Left lung (tissue), 10 donors: ENCODE results near the gene TBCEL. TPM values are rescaled to one million over a fixed set of nuclear protein-coding genes. Genes with fewer than 3 reads are reported as not detected.

Source experiments
- ATAC-seq: fragments of 200-7000 bp; cut with Tn5 transposase; one replicate; pipeline ENCODE4 v1.9.1; 2020; ENCODE audit warnings: moderate library complexity
- DNase-seq, 4 donors: peaks; one replicate each; pipeline ENCODE4 v3.0.0-alpha.2; 2013 to 2020
- H3K27ac ChIP-seq, 2 donors: fragments of 200-600 bp; sonication (generic) in 1 of 2; one replicate each; pipeline versions ENCODE4 v1.5.0 to v1.8.0; 2020 to 2021
- H3K27me3 ChIP-seq, 2 donors: fragments of 200-600 bp; sonication (generic) in 1 of 2; one replicate each; pipeline versions ENCODE4 v1.5.0 to v1.8.0; 2020 to 2021
- H3K36me3 ChIP-seq, 2 donors: fragments of 200-600 bp; sonication (generic) in 1 of 2; one replicate each; pipeline versions ENCODE4 v1.5.0 to v1.8.0; 2020 to 2021
- H3K4me1 ChIP-seq, 2 donors: fragments of 200-600 bp; one replicate each; pipeline ENCODE4 v1.8.0; 2021
- H3K4me3 ChIP-seq, 2 donors: fragments of 200-600 bp; sonication (generic) in 1 of 2; one replicate each; pipeline versions ENCODE4 v1.5.0 to v1.8.0; 2020 to 2021; ENCODE audit warnings: mild to moderate bottlenecking in 1 of 2
- H3K9me3 ChIP-seq, 2 donors: fragments of 200-600 bp; sonication (generic) in 1 of 2; one replicate each; pipeline versions ENCODE4 v1.5.0 to v1.8.0; 2020 to 2021
- intact Hi-C, 2 donors: fragments of 100-400 bp; cut with DNase I; formaldehyde crosslinking; loops; one replicate each; pipeline versions ENCODE4 v1.11.2 to v1.14.2; 2022
- polyA plus RNA-seq, 6 donors: library from polyadenylated mRNA; unstranded; fragments of 120-200 nt; gene quantifications; one replicate each; pipeline ENCODE4 v1.2.1, GENCODE V29; 2013; ENCODE audit not compliant: insufficient read length in 6 of 6
- total RNA-seq, 2 donors: library from RNA; stranded (reverse); fragmentation: NEBNext Ultra II Directional; extraction: Animal tissue kit (Norgen Biotek cat#: 25700); gene quantifications; one replicate each; pipeline ENCODE4 v1.2.1, GENCODE V29; 2021
- TF ChIP-seq, protein P1 (sequence below), 2 donors: fragments of 200-600 bp; sonication (generic) in 1 of 2; IDR thresholded peaks; one replicate each; pipeline versions ENCODE4 v1.5.0 to v1.8.0; 2021; ENCODE audit warnings: antibody characterized with exemption in 2 of 2
- donor health status: DM: no; HTN: yes; CAD: no.
- donor health status: DM: no; HTN: no; CAD: no.

Gene TBCEL
- total and polyA plus RNA-seq, 8 donors: 27.5 to 38.0 (median 32.0) TPM

- DNase-seq: no peak
- Histone ChIP-seq H3K4me1 (no peaks in the 10 kb centered on the region), H3K27me3 (no peaks in the 10 kb centered on the region), H3K4me3 (no peak overlapping the region), H3K9me3 (no peaks in the 10 kb centered on the region), H3K27ac (no peak overlapping the region), H3K36me3 (no peaks in the 10 kb centered on the region)
- TF ChIP-seq, protein P1, sequence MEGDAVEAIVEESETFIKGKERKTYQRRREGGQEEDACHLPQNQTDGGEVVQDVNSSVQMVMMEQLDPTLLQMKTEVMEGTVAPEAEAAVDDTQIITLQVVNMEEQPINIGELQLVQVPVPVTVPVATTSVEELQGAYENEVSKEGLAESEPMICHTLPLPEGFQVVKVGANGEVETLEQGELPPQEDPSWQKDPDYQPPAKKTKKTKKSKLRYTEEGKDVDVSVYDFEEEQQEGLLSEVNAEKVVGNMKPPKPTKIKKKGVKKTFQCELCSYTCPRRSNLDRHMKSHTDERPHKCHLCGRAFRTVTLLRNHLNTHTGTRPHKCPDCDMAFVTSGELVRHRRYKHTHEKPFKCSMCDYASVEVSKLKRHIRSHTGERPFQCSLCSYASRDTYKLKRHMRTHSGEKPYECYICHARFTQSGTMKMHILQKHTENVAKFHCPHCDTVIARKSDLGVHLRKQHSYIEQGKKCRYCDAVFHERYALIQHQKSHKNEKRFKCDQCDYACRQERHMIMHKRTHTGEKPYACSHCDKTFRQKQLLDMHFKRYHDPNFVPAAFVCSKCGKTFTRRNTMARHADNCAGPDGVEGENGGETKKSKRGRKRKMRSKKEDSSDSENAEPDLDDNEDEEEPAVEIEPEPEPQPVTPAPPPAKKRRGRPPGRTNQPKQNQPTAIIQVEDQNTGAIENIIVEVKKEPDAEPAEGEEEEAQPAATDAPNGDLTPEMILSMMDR (IDR thresholded peaks at IDR 0.05): no peak
- ATAC-seq: no peak
- intact Hi-C loops: no loop called here
Observed at GRCh38 chr11:121132211-121132976, 108.5 kb downstream of the TBCEL start.

DNA sequence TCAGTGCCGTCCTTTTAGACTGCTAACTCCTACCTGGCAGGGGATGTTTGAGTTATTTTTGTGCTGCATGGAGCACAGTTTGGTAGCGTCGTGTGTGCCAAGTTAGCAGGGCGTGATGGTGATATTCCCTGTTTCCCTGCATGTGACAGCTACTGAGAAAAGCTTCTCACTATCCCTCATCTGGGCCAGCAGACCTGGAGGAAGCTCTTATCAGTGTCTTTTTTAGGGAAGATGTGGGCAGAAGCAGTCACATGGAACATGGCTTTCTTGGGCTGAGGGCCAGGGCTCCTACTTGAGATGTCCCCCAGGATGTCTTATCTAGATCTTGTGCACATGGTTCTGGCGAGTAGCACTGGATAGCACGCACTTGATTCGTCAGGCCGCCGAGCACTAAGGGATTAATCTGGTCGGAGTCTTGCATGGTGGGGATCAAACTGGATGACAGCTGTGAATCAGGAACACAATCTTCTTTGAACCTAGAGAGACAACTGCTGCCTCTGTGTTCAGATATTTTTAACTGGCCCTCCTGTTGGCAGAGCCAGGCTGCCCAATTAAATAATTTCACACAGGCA, 110.9 kb downstream of the TBCEL start:
- ATAC-seq: no peak
- H3K36me3 ChIP-seq: no peaks in the 10 kb centered on the region

GRCh38 chr11:121137005-121137404, 113.1 kb downstream of the TBCEL start:
- H3K4me1 ChIP-seq: no peaks in the 10 kb centered on the region
- no peak overlapping the region for H3K4me3 ChIP-seq
- no peaks in the 10 kb centered on the region for H3K9me3 ChIP-seq
- intact Hi-C loops: no loop called here
- TF ChIP-seq, protein P1 (IDR thresholded peaks at IDR 0.05): no peak
- no peaks in the 10 kb centered on the region for H3K27me3 ChIP-seq
- DNase-seq: no peak
- no peaks in the 10 kb centered on the region for H3K36me3 ChIP-seq
- no peak for ATAC-seq
- H3K27ac ChIP-seq: no peak overlapping the region

More for the DNA sequence above, 110.9 kb downstream of the TBCEL start:
- no peaks in the 10 kb centered on the region for H3K27me3 ChIP-seq
- TF ChIP-seq, protein P1 (IDR thresholded peaks at IDR 0.05): no peak
- no peak overlapping the region for H3K4me3 ChIP-seq
- no peak for DNase-seq
- intact Hi-C loops: no loop called here
- H3K9me3 ChIP-seq: no peaks in the 10 kb centered on the region
- no peaks in the 10 kb centered on the region for H3K4me1 ChIP-seq
- H3K27ac ChIP-seq: no peak overlapping the region

- TF ChIP-seq, protein P1 (IDR thresholded peaks at IDR 0.05): no peak
- DNase-seq (no peak), ATAC-seq (no peak)
- Histone ChIP-seq H3K9me3 (no peaks in the 10 kb centered on the region), H3K27ac (no peak overlapping the region), H3K27me3 (no peaks in the 10 kb centered on the region), H3K4me1 (no peaks in the 10 kb centered on the region), H3K36me3 (no peaks in the 10 kb centered on the region), H3K4me3 (no peak overlapping the region)
- intact Hi-C loops: no loop called here
Observed at GRCh38 chr11:121138259-121138658, 114.4 kb downstream of the TBCEL start.

- no peak overlapping the region for H3K4me3 ChIP-seq
- no peaks in the 10 kb centered on the region for H3K9me3 ChIP-seq
- TF ChIP-seq, protein P1 (IDR thresholded peaks at IDR 0.05): no peak
- DNase-seq: no peak
- intact Hi-C loops: no loop called here
- H3K27me3 ChIP-seq: no peaks in the 10 kb centered on the region
- H3K4me1 ChIP-seq: no peaks in the 10 kb centered on the region
- H3K36me3 ChIP-seq: no peaks in the 10 kb centered on the region
- no peak overlapping the region for H3K27ac ChIP-seq
- ATAC-seq: no peak
Observed at GRCh38 chr11:121140369-121140768, 116.5 kb downstream of the TBCEL start.

Other genes with a start within 250 kb of the TBCEL start
- under 1 TPM; 0.58 to 0.87 TPM for gene TECTA, start 77.1 kb downstream of the TBCEL start, total RNA-seq
- 1 to 10 TPM; 2.0 to 2.6 (median 2.4) TPM for gene TECTA, start 77.1 kb downstream of the TBCEL start, polyA plus RNA-seq